ENCODE measurements around the gene TRIP4.

- TF ChIP-seq POLR2A (IDR thresholded peaks at IDR 0.05; ENCODE audit: low read length) (no peak), GATA1 (IDR thresholded peaks at IDR 0.05; ENCODE audit: low read depth, low read length) (no peak)
Observed at GRCh38 chr15:64503197-64503596, 115.6 kb downstream of the TRIP4 start.
